Measurements from ENCODE around the gene TSPAN9. TPM values are rescaled to one million over a fixed set of nuclear protein-coding genes. Genes with fewer than 3 reads are reported as not detected.

TSPAN9 gene
- total and polyA plus RNA-seq, 10 of the 15 experiments (the other 5 are each of a cell fraction or from before 2014, with no cell fraction given) = 0.03 to 1.0 (median 0.12) TPM; not detected in 5

GRCh38 chr12:3101309-3102024 is 24.3 kb downstream of the TSPAN9 start (continued):
- TF ChIP-seq, protein P1, sequence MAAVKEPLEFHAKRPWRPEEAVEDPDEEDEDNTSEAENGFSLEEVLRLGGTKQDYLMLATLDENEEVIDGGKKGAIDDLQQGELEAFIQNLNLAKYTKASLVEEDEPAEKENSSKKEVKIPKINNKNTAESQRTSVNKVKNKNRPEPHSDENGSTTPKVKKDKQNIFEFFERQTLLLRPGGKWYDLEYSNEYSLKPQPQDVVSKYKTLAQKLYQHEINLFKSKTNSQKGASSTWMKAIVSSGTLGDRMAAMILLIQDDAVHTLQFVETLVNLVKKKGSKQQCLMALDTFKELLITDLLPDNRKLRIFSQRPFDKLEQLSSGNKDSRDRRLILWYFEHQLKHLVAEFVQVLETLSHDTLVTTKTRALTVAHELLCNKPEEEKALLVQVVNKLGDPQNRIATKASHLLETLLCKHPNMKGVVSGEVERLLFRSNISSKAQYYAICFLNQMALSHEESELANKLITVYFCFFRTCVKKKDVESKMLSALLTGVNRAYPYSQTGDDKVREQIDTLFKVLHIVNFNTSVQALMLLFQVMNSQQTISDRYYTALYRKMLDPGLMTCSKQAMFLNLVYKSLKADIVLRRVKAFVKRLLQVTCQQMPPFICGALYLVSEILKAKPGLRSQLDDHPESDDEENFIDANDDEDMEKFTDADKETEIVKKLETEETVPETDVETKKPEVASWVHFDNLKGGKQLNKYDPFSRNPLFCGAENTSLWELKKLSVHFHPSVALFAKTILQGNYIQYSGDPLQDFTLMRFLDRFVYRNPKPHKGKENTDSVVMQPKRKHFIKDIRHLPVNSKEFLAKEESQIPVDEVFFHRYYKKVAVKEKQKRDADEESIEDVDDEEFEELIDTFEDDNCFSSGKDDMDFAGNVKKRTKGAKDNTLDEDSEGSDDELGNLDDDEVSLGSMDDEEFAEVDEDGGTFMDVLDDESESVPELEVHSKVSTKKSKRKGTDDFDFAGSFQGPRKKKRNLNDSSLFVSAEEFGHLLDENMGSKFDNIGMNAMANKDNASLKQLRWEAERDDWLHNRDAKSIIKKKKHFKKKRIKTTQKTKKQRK (IDR thresholded peaks at IDR 0.05; ENCODE audit: low read depth, low read length) = no peak

DNA sequence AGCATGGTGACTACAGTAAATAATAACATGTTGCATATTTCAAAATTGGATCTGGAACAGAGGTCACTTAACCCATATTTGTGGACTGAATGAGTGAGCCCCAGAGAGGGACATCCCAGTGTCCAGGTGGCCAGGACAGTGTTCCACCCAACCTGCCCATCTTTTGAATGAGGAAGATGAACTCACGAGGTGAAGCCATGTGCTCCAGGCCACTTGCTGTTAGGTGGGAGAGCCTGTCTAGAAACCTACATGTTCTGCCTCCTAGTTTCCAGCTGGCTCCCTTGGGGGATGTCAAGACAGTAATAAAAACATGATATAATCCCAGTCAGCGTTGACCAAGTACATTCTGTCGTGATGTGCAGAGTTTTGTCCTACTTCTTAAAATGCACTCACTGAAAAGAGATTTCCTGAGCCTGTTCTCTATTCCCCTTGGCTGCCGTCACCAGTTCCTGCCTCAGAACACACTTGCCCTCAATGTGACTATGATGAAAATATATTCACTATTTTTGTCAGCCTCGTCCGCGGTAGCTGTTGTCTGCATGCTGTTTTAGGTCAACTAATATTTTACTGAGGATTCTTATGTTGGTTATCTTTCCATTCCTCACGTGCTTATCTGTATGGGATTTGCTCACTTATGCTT is 25.7 kb downstream of the TSPAN9 start:
- ChIA-PET SMC1A (ENCODE audit: uncharacterized antibody, unreplicated experiment) (no interaction called here), CTCF (interaction anchor here (1.1 kb wide), 1 partner anchor 15 kb away, joined by 3 read pairs; no protein-coding TSS in a partner anchor), RAD21 (ENCODE audit: unreplicated experiment) (no interaction called here), POLR2A (no interaction called here)
- Histone ChIP-seq H3K27ac (ENCODE audit: control insufficient read depth, insufficient read depth) (no peak overlapping the region), H3K36me3 (ENCODE audit: control insufficient read depth in 2 of 2, insufficient read depth in 2 of 2, low read length in 1 of 2) (no peaks in the 10 kb centered on the region), H3K79me2 (ENCODE audit: control insufficient read depth, insufficient read depth, low read length) (no peaks in the 10 kb centered on the region), H3K9me3 (replicated peaks; ENCODE audit: control insufficient read depth, insufficient read depth, low read length) (no peaks in the 10 kb centered on the region; the same call in 2 of the 3 replicates), H3K4me1 (ENCODE audit: control insufficient read depth, insufficient read depth, low read length) (no peaks in the 10 kb centered on the region), H2AFZ (ENCODE audit: control insufficient read depth, low read depth, low read length) (no peak overlapping the region), H4K20me1 (ENCODE audit: control insufficient read depth, insufficient read depth) (no peaks in the 10 kb centered on the region), H3K4me3 (no peak overlapping the region), H3K27me3 (replicated peaks in 1 of 2; ENCODE audit: control insufficient read depth in 2 of 2, insufficient read depth in 2 of 2, low read length in 1 of 2) (peaks cover 0 to 2% of the 10 kb centered on the region in 2 experiments; a peak in 2 of 4 replicates), H3K4me2 (ENCODE audit: control insufficient read depth, insufficient read depth) (no peak overlapping the region), H3K9ac (ENCODE audit: control insufficient read depth, insufficient read depth, low read length) (no peak overlapping the region)
- FAIRE-seq (no peak), ATAC-seq (no peak), DNase-seq (ENCODE audit: low read depth, low spot score) (no peak)
- intact Hi-C loops (cut with micrococcal nuclease; ENCODE audit: unreplicated experiment) (no loop called here), in situ Hi-C loops (cut with MboI) (no loop called here)
- 26% methylated on average over 8 of the region's 8 CpGs for WGBS (ENCODE audit: insufficient coverage, insufficient replicate concordance, low lambda C conversion rate, missing lambda C conversion rate)
- no TSS peak for BruUV-seq (replicated peaks)
- no peak for TF ChIP-seq SPI1 (IDR thresholded peaks at IDR 0.05; ENCODE audit: borderline replicate concordance, insufficient read depth, low read depth, low read length)
- TF ChIP-seq RFX5 (IDR thresholded peaks at IDR 0.05; ENCODE audit: low read depth, low read length) = no peak
- no peak for TF ChIP-seq USF1 (IDR thresholded peaks at IDR 0.05; ENCODE audit: borderline replicate concordance, extremely low read length, insufficient read depth, low read depth, low read length)
- TF ChIP-seq MEF2A (IDR thresholded peaks at IDR 0.05; ENCODE audit: insufficient read depth, low read depth, low read length) = no peak
- no peak for TF ChIP-seq DPF2 (IDR thresholded peaks at IDR 0.05)
- TF ChIP-seq NFYB (IDR thresholded peaks at IDR 0.05; ENCODE audit: insufficient read depth, low read depth, low read length) = no peak
- TF ChIP-seq PRDM15 (CRISPR knock-in tag; IDR thresholded peaks at IDR 0.05) = no peak
- no peak for TF ChIP-seq JUND (IDR thresholded peaks at IDR 0.05; ENCODE audit: low read depth, low read length)
